Choroid plexus epithelial cell (primary cell): ENCODE measurements around the gene YDJC.
"Not testable (repeated sequence)": the region's sequence is repeated elsewhere in the genome, so short reads cannot be mapped to it uniquely, and the experiment has no call there.

ENCODE experiments used
- DNase-seq: peaks from one replicate; pipeline ENCODE4 v3.0.0-alpha.2; 2010; ENCODE audit warnings: low read depth
- H3K4me3 ChIP-seq: 2 replicates; pipeline ENCODE4 v1.5.1; 2011; ENCODE audit warnings: low read depth, mild to moderate bottlenecking, control low read depth, low read length, moderate library complexity
- TF ChIP-seq, protein P1 (sequence below): conservative IDR thresholded peaks from 2 replicates; pipeline ENCODE4 v1.5.1; 2011; ENCODE audit warnings: low read depth, mild to moderate bottlenecking, control low read depth, inconsistent platforms, low read length, moderate library complexity

Gene YDJC

DNA sequence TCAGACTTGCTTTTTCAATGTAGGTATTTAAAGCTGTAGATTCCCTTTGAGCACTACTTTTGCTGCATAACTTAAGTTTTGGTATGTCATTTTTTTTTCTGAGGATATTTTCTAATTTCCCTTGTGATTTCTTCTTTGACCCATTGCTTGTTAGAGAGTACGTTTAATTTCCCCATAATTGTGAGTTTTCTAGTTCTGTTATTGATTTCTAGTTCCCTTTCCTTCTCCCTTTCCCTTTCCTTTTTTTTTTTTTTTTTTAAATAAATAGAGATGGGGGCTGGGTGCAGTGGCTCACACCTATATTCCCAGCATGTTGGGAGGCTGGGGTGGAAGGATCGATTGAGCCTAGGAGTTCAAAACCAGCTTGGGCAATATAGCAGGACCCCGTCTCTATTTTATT lies 31.5 kb downstream of the YDJC start:
- no peak for DNase-seq
- H3K4me3 ChIP-seq: no peak overlapping the region
- TF ChIP-seq, protein P1, sequence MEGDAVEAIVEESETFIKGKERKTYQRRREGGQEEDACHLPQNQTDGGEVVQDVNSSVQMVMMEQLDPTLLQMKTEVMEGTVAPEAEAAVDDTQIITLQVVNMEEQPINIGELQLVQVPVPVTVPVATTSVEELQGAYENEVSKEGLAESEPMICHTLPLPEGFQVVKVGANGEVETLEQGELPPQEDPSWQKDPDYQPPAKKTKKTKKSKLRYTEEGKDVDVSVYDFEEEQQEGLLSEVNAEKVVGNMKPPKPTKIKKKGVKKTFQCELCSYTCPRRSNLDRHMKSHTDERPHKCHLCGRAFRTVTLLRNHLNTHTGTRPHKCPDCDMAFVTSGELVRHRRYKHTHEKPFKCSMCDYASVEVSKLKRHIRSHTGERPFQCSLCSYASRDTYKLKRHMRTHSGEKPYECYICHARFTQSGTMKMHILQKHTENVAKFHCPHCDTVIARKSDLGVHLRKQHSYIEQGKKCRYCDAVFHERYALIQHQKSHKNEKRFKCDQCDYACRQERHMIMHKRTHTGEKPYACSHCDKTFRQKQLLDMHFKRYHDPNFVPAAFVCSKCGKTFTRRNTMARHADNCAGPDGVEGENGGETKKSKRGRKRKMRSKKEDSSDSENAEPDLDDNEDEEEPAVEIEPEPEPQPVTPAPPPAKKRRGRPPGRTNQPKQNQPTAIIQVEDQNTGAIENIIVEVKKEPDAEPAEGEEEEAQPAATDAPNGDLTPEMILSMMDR: no peak

DNA sequence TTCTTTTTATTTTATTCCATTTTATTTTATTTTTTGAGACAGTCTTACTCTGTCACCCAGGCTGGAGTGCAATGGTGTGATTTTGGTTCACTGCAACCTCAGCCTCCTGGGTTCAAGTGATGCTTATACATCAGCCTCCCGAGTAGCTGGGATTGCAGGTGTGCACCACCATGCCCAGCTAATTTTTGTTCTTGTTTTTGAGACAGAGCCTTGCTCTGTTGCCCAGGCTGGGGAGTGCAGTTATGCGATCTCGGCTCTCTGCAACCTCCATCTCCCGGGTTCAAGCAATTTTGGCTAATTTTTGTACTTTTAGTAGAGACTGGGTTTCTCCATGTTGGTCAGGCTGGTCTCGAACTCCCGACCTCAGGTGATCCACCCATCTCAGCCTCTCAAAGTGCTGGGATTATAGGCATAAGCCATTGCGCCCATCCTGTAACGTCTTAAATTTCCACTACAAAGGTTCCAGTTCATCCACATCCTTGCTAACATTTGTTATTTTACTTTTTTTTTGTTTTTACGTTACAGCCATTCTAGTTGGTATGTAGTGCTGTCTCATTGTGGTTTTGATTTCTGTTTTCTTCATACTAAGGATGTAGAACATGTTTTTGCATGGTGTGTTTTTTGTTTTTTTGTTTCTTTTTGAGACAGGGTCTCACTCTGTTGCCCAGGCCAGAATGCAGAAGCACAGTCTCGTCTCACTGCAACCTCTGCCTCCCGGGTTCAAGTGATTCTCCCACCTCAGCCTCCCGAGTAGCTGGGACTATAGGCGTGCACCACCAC lies 33.3 kb downstream of the YDJC start:
- H3K4me3 ChIP-seq, DNase-seq: not testable (repeated sequence)

DNA sequence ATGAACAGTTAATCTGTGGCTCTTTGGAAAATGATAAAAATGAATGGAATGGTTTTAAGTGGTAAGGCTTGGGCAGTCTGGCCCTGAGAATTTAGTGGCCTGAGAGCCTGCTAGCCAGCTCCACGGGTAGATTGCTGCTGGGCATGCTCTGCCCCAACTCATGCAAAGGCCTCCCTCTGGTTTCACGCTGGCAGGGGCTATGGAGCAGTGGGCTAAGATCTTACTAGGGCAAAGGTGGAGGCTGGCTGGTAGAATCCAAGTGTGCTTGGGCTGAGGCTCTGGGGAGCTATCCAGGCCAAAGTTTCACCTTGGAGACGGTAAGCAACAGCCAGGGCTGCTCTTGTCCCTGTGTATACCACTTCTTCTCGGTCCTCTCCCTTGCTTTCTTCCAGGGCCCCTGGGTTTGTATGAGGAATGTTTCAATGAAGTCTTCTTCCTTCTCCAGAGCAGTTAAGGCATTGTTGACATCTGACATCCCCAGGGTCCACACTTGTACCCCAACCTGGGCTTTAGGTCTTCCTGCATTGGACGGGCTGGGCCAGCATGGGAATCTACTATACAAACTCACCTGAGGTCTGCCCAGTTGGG lies 34.9 kb downstream of the YDJC start:
- TF ChIP-seq, protein P1: no peak
- no peak for DNase-seq
- no peak overlapping the region for H3K4me3 ChIP-seq

DNA sequence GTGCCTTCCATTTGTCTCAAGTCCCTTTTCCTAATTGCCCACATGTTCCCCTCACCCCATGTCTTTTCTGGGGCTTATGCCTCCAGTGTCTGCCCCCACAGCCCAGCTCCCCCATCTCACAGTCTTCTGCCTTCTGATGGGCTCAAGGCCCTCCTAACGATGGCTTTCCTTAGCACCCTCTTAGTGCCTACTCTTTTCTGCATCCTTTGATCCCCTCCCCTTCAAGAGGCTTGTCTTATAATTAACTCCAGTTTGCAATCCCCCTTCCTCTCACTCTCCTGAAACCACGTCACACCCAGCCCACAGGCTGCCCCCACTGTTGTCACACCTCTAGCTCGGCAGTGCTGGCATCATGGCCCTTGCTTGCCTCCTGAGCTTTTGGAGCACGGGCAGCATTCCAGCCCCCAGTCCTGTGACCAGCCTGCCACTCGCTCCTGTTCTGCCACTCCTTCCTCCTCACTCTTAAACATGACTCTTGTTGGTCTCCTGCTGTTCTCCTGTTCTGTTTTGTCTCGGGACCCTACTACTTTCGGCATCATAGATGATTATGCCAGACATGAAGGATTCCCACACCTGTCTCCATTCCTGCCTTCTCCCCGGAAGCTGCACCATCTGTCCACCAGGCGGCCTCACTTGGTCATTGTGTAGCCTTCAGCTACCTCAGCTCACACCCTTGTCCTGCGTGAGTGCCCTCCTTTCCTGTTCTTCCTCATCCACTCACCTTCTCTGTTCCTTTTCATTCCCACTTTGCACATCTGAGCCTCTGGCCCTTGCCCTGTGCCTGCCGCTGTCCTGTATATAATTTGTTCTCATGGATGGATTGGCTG lies 36.2 kb downstream of the YDJC start:
- TF ChIP-seq, protein P1: peak; percentile 55
- no peak overlapping the region for H3K4me3 ChIP-seq
- DNase-seq: no peak

DNA sequence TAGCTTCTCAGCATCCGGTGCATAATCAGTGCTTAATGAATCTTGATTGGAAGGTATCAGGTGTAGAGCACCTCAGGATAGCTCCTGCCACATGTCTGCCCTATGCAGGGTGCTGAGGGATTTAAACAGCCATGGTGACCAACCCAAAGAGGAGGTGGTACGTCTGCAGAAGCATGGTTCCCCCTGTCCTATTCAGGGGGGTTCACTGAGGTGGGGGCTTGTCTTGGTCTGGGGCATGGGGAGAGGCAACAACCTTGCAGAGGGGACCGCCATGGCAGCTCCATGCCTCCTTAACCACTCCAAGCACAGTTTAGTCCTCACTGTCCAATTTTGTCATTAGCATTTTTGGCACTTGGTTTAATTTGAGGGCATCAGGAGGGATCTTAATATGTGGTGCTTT lies 37.4 kb downstream of the YDJC start:
- H3K4me3 ChIP-seq: no peak overlapping the region
- DNase-seq: no peak
- TF ChIP-seq, protein P1: no peak

DNA sequence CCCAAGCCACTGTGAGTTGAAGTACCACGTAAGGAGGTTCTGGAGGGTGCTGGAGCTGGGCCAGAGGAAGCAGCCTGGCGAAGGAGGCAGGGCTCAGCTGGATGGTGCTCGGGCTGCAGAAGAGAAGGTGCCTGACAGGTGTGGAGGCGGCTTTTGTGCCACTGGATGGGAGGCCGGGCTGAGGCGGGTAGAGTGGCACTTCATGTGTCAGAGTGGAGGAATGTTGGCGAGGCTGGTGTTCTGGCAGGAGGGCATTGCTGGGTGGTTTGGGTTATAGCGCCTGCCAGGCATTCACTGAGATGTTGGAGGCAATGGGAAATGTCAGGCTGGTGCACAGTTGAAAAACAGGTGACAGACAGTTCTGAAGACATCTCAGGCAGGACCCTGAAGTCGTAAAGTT lies 38.1 kb downstream of the YDJC start:
- DNase-seq: no peak
- TF ChIP-seq, protein P1: no peak
- H3K4me3 ChIP-seq: no peak overlapping the region
